HepG2 (cell line): ENCODE measurements around the gene IRAK1BP1. TPM values are rescaled to one million over a fixed set of nuclear protein-coding genes. Genes with fewer than 3 reads are reported as not detected.

Experiments
- ATF7 ChIP-seq, 2 experiments: fragments of 450-650 bp in 1 of 2; sonication (generic) in 1 of 2; formaldehyde crosslinking in 1 of 2; IDR thresholded peaks; 2 replicates each; pipeline versions ENCODE4 v1.4.0 to v1.6.1; 2016 to 2020; ENCODE audit warnings: antibody characterized with exemption in 1 of 2, mild to moderate bottlenecking in 1 of 2, missing genetic modification reagents in 1 of 2
- FLYWCH1 ChIP-seq: sonication (generic); formaldehyde crosslinking; IDR thresholded peaks from 2 replicates; pipeline ENCODE4 v1.8.1; 2023; ENCODE audit warnings: mild to moderate bottlenecking, missing genetic modification reagents
- HNF4A ChIP-seq: sonication (generic); formaldehyde crosslinking; IDR thresholded peaks from 2 replicates; pipeline ENCODE4 v1.4.0; 2020; ENCODE audit warnings: missing genetic modification reagents
- HOMEZ ChIP-seq: IDR thresholded peaks from 2 replicates; pipeline ENCODE4 v1.6.1; 2016; ENCODE audit warnings: low read depth
- HOXA5 ChIP-seq: sonication (generic); formaldehyde crosslinking; IDR thresholded peaks from 2 replicates; pipeline ENCODE4 v1.4.0; 2020; ENCODE audit warnings: missing genetic modification reagents
- MTA1 ChIP-seq: sonication (generic); formaldehyde crosslinking; IDR thresholded peaks from 2 replicates; pipeline ENCODE4 v1.4.0; 2020; ENCODE audit warnings: missing genetic modification reagents, mild to moderate bottlenecking, borderline replicate concordance
- RFXAP ChIP-seq: sonication (generic); formaldehyde crosslinking; IDR thresholded peaks from 2 replicates; pipeline ENCODE4 v1.4.0; 2020; ENCODE audit warnings: missing genetic modification reagents, borderline replicate concordance
- SKIL ChIP-seq: sonication (generic); formaldehyde crosslinking; IDR thresholded peaks from 2 replicates; pipeline ENCODE4 v1.8.0; 2022; ENCODE audit warnings: missing genetic modification reagents, mild to moderate bottlenecking, moderate library complexity, borderline replicate concordance
- SOX6 ChIP-seq, 2 experiments: fragments of 450-650 bp in 1 of 2; sonication (generic) in 1 of 2; formaldehyde crosslinking in 1 of 2; IDR thresholded peaks; 2 replicates each; pipeline versions ENCODE4 v1.4.0 to v1.6.1; 2017 to 2020; ENCODE audit warnings: antibody characterized with exemption in 1 of 2, mild to moderate bottlenecking in 1 of 2, missing genetic modification reagents in 1 of 2
- THAP7 ChIP-seq: sonication (generic); formaldehyde crosslinking; IDR thresholded peaks from 2 replicates; pipeline ENCODE4 v1.8.1; 2023; ENCODE audit warnings: mild to moderate bottlenecking, missing genetic modification reagents
- XRCC5 ChIP-seq: fragments of 200-400 bp; formaldehyde crosslinking; optimal IDR thresholded peaks from 2 replicates; pipeline ENCODE3; 2017; ENCODE audit warnings: mild to moderate bottlenecking, low read length
- ZFP62 ChIP-seq: sonication (generic); formaldehyde crosslinking; IDR thresholded peaks from 2 replicates; pipeline ENCODE4 v1.4.0; 2020; ENCODE audit warnings: missing genetic modification reagents
- ZFP90 ChIP-seq: sonication (generic); formaldehyde crosslinking; IDR thresholded peaks from 2 replicates; pipeline ENCODE4 v1.8.0; 2022; ENCODE audit warnings: missing genetic modification reagents, mild to moderate bottlenecking, inconsistent platforms, borderline replicate concordance
- ZNF556 ChIP-seq: sonication (generic); formaldehyde crosslinking; IDR thresholded peaks from 2 replicates; pipeline ENCODE4 v1.4.0; 2020; ENCODE audit warnings: mild to moderate bottlenecking, missing genetic modification reagents, borderline replicate concordance
- polyA plus RNA-seq, 8 experiments: library from polyadenylated mRNA; depleted of rRNA in 3 of 8; stranded (reverse) in 7 of 8; unstranded in 1 of 8; fragments of >200 nt; fragmentation: Illumina TruSeq in 4 of 8; extraction: Trizol in 4 of 8; gene quantifications; 2 replicates each; pipeline versions ENCODE4 v1.2.1 to v1.2.3, GENCODE V29; 2011 to 2016; ENCODE audit warnings: low read depth in 4 of 8, missing spikeins in 1 of 8, mixed read lengths in 1 of 8; ENCODE audit not compliant: insufficient read depth in 1 of 8
- total RNA-seq, 5 experiments: library from RNA; depleted of rRNA; stranded (reverse); fragments of >200 nt; fragmentation: Illumina TruSeq; extraction: Trizol; gene quantifications; 2 replicates each; pipeline ENCODE4 v1.2.3, GENCODE V29; 2016; ENCODE audit warnings: low read depth in 1 of 5
- TF ChIP-seq, protein P1 (sequence below): sonication (generic); formaldehyde crosslinking; IDR thresholded peaks from 2 replicates; pipeline ENCODE4 v1.4.0; 2020; ENCODE audit warnings: mild to moderate bottlenecking, missing genetic modification reagents
- TF ChIP-seq, protein P2 (sequence below): sonication (generic); formaldehyde crosslinking; IDR thresholded peaks from 2 replicates; pipeline ENCODE4 v1.4.0; 2020; ENCODE audit warnings: mild to moderate bottlenecking, missing genetic modification reagents, borderline replicate concordance

The IRAK1BP1 gene
- total and polyA plus RNA-seq, 2 of the 13 experiments (the other 11 are each of a cell fraction or from before 2014, with no cell fraction given), result 0.86 to 1.5 TPM

DNA sequence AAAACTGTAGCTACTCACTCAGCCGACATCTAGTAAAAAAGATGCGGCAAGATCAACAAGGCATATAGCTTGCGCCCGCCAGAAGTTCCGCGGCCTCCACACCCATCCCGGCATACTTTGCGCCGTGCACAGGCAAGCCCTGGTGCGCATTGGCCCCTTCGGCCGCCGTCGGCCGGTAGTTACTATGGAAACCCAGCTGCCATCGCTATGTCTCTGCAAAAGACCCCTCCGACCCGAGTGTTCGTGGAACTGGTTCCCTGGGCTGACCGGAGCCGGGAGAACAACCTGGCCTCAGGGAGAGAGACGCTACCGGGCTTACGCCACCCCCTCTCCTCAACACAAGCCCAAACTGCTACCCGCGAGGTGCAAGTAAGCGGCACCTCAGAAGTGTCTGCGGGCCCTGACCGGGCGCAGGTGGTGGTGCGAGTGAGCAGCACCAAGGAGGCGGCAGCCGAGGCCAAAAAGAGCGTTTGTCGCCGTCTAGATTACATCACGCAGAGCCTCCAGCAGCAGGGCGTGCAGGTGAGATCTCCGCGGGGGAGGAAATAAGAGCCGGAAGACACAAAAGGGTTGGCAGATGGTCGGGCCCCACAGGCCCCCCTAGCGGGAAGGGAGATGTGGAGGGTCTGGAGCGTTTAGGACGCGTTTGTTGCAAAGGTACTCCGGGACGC, at the start of gene IRAK1BP1 (continued):
- TF ChIP-seq HOMEZ (CRISPR knock-in tag) (peak; percentile 33; the same call in 1 of the 2 replicates), ZFP62 (CRISPR knock-in tag) (no peak), HNF4A (CRISPR knock-in tag) (0 out of 2 replicates have a peak, but pooled peaks have one; percentile 9), RFXAP (CRISPR knock-in tag) (peak; percentile 51), XRCC5 (no peak), ATF7 (IDR thresholded peaks at IDR 0.05) (no peak), ATF7 (CRISPR knock-in tag; IDR thresholded peaks at IDR 0.05) (no peak), HOXA5 (CRISPR knock-in tag) (no peak), ZNF556 (CRISPR knock-in tag) (peak; percentile 36; the same call in 1 of the 2 replicates), SKIL (CRISPR knock-in tag) (no peak), ZFP90 (peak; percentile 63), MTA1 (CRISPR knock-in tag) (peak; percentile 52; the same call in 1 of the 2 replicates), SOX6 (IDR thresholded peaks at IDR 0.05) (no peak), SOX6 (CRISPR knock-in tag; IDR thresholded peaks at IDR 0.05) (peak; percentile 42; the same call in 1 of the 2 replicates), FLYWCH1 (CRISPR knock-in tag) (no peak), THAP7 (CRISPR knock-in tag) (peak; percentile 72)
- TF ChIP-seq, protein P1, sequence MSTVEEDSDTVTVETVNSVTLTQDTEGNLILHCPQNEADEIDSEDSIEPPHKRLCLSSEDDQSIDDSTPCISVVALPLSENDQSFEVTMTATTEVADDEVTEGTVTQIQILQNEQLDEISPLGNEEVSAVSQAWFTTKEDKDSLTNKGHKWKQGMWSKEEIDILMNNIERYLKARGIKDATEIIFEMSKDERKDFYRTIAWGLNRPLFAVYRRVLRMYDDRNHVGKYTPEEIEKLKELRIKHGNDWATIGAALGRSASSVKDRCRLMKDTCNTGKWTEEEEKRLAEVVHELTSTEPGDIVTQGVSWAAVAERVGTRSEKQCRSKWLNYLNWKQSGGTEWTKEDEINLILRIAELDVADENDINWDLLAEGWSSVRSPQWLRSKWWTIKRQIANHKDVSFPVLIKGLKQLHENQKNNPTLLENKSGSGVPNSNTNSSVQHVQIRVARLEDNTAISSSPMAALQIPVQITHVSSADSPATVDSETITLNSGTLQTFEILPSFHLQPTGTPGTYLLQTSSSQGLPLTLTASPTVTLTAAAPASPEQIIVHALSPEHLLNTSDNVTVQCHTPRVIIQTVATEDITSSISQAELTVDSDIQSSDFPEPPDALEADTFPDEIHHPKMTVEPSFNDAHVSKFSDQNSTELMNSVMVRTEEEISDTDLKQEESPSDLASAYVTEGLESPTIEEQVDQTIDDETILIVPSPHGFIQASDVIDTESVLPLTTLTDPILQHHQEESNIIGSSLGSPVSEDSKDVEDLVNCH, result no peak
- TF ChIP-seq, protein P2, sequence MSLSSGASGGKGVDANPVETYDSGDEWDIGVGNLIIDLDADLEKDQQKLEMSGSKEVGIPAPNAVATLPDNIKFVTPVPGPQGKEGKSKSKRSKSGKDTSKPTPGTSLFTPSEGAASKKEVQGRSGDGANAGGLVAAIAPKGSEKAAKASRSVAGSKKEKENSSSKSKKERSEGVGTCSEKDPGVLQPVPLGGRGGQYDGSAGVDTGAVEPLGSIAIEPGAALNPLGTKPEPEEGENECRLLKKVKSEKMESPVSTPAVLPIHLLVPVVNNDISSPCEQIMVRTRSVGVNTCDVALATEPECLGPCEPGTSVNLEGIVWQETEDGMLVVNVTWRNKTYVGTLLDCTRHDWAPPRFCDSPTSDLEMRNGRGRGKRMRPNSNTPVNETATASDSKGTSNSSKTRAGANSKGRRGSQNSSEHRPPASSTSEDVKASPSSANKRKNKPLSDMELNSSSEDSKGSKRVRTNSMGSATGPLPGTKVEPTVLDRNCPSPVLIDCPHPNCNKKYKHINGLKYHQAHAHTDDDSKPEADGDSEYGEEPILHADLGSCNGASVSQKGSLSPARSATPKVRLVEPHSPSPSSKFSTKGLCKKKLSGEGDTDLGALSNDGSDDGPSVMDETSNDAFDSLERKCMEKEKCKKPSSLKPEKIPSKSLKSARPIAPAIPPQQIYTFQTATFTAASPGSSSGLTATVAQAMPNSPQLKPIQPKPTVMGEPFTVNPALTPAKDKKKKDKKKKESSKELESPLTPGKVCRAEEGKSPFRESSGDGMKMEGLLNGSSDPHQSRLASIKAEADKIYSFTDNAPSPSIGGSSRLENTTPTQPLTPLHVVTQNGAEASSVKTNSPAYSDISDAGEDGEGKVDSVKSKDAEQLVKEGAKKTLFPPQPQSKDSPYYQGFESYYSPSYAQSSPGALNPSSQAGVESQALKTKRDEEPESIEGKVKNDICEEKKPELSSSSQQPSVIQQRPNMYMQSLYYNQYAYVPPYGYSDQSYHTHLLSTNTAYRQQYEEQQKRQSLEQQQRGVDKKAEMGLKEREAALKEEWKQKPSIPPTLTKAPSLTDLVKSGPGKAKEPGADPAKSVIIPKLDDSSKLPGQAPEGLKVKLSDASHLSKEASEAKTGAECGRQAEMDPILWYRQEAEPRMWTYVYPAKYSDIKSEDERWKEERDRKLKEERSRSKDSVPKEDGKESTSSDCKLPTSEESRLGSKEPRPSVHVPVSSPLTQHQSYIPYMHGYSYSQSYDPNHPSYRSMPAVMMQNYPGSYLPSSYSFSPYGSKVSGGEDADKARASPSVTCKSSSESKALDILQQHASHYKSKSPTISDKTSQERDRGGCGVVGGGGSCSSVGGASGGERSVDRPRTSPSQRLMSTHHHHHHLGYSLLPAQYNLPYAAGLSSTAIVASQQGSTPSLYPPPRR (CRISPR knock-in tag), result no peak
